Raji (cell line): ENCODE measurements around the gene PPOX.

Experiments used
- POLR2A ChIP-seq: IDR thresholded peaks from 2 replicates; pipeline ENCODE4 v1.6.1; 2011; ENCODE audit warnings: low read depth, low read length, control low read depth; ENCODE audit not compliant: insufficient read depth

PPOX gene

DNA sequence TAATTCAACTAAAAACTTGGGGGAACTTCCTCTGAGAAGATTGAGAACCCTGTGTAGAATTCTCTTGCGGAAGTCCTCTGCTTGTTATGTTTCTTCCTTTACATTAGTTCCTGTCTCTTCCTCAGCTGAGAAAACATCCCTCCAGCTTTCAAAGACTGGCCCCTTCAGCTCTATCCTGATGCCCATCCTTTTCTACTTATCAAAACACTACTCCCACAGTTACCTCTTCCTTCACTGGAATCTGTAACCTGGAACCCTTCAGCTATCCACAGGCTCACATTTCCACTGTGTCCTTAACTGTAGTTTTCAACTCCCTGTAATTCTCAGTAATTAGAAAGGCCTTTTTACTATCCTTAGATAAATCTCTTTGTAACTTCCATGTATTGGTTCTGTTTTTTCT lies 27.8 kb upstream of the PPOX start:
- no peak for TF ChIP-seq POLR2A

DNA sequence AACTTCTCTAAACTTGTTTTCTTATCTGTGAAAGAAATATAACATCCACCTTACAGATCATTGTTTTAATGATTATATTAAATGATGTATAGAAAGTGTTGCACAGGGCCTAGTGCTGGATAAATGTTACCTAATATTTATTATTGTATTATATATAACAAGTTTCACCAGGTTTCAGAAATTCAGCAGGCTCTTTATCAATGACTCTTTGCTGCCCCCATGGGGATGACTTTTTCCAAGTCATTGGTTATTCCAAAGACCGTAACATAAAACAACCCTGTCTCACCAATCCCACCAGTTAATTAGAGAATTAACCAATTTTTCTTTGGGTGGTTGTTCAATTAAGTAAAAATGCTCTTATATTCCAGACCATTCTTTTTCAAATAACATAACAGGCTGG lies 26.5 kb upstream of the PPOX start:
- TF ChIP-seq POLR2A, result no peak

DNA sequence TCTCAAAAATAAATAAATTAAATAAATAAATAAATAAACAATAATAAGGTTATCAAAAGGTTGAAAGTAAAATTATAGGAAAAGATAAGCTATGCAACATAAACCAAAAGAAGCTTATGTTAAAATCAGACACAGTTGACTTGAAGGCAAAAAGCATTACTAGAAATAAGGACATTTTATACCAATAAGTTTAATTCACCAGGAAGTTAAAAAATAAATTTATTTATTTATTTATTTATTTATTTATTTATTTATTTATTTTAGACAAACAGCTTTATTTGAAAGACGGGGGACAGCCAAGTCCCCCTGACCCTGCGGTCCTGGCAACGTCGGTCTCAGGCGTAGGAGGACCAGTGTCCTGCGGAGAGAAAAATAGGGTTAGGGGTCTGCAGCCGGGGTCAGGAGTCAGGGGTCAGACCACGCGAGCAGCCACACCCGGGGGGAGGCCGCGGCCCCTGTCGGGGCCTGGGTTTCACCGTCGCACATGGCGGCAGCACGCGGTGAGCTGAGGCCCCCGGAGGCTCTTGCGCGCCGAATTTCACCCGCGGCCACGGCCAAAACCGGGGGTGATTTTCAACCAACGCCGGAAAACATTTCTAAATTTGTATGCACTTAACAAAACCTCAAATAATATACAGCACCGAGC lies 25.3 kb upstream of the PPOX start:
- TF ChIP-seq POLR2A, result no peak

DNA sequence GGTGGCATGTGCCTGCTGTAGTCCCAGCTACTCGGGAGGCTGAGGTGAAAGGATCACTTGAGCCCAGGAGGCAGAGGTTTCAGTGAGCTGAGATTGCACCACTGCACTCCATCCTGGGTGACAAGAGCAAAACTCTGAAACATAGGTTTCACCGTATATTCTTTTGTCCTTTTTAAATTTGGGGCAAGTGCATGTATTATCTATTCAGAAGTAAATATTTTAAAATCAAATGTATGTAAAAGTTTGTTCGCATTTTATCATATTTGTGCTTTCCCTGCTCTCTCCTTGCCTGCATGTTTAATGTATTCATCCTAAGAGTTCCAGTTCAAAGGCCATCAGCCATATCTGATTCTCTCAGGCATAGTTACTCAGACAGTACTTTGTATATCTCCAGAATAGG lies 20.4 kb upstream of the PPOX start:
- no peak for TF ChIP-seq POLR2A

DNA sequence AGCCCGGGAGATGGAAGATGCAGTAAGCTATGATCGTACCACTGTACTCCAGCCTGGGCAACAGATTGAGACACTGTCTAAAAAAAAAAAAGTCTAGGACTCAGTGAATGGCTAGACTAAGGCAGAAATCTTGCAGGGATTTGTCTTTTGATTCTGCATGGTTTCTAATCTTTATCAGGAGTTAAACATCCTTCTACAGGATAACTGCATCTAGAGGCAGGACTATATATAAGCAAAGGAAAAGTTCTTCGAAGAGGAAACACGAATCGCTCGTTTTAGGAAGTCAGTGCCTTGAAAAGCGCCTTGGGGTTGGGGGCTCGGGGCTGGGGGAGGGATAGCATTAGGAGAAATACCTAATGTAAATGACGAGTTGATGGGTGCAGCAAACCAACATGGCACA lies 13.1 kb upstream of the PPOX start:
- TF ChIP-seq POLR2A, result no peak

DNA sequence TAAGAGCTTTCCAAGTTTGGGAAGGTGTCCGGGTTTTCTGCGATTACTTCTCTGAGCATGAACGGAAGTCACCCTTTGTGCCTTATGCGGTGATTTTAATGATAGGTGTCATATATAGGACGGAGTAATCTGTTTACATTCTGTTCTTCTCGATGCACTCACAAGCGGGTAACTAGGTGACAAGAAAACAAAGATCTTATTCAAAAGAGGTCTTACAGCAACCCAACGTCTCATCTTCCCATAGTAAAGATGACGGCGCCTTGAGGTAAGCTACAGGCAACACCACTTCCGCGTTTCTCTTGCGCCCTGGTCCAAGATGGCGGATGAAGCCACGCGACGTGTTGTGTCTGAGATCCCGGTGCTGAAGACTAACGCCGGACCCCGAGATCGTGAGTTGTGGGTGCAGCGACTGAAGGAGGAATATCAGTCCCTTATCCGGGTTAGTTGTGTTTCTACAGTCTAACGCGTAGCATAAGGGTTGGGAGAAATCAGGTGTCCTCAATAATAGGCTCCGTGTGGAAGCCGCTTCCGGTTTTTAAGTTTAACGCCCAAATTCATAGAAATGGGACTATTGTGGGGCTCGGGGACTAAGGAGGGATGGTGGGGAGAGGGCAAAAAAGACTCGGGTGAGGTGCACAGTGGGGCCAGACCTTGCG lies 12.4 kb upstream of the PPOX start, which contains the start of gene UFC1:
TSS of gene UFC1 (plus strand) at position 297 of the 656 bp plus-strand sequence. CDS start at position 317, 20 bp downstream.
- TF ChIP-seq POLR2A, result peak; percentile 87

DNA sequence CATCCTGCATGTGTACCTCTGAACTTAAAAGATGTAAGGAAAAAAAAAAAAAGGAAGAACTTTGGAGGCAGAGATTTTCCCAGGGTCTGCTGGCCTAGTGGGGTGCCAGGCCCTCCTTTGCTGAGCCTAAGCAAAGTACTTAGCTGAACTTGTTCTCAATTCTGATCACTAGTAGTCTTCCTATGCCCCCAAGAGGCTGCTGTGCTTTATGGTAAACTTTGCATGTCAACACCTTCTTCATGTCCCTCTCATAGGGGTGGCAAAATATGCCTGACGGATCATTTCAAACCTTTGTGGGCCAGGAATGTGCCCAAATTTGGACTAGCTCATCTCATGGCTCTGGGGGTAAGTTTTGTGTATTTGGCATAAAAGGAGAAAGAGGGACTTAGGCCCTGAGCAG lies 8.4 kb upstream of the PPOX start:
- no peak for TF ChIP-seq POLR2A

DNA sequence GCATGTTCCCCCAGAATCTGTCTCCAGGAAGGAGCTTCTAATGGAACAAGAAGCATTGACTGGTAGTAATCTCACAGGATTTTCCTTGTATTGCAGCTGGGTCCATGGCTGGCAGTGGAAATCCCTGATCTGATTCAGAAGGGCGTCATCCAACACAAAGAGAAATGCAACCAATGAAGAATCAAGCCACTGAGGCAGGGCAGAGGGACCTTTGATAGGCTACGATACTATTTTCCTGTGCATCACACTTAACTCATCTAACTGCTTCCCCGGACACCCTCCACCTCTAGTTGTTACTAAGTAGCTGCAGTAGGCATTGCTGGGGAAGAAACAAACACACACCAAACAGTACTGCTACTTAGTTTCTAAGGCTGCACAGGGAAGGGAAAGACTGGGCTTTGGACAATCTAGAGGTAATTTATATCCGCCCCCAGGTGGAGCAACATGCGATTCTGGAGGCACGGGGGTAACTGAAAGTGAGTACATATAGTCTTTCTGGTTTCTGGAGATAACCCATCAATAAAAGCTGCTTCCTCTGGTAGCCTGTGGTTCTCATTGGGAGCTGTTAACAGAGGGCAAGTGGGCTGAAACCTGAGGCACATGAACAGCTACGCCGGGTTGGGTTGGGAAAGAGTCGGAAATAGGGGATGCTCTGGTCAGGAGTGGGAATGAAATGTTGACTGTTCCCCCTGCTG lies 7.8 kb upstream of the PPOX start:
- no peak for TF ChIP-seq POLR2A

DNA sequence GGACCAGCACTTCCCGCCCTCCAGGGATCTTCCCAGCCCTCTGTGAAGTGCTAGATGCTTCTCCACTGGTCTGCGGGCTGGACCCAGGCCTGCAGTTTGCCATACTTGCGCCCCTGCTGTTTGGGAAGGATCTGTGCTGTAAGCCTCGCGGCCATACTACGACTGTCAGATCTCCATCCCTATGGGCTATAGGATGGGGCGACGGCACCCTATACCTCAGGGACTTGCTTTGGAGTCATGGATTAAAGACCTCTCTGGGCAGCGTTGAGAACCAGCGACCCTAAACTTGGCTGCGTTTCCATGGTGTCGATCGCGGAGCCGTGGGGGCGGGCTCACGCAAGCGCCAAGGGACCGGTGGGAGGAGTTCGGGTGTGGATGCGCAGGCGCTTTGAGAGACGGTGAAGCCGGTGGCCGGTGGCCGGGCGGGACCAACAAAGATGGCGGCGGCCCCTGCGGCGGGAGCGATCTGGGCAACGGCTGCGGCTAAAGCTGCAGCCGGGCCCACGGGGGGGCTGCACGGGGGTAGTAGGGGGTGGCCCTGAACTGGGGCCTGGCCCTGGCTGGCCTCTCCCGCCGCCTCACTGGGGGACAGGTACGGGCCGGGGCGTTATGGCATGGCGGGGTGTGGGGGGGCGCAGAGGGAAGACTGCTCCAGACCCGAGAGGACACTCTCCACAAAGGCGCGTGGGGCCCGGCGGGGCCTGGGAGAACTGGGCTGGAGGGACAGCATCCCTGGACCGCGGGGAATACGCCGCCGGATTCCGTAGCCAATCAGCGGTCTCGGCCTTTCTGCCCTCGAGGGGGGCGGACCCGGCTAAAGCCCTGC lies 6.9 kb upstream of the PPOX start, which contains the start of gene USP21:
TSS of gene USP21 (plus strand) at position 414 of the 826 bp plus-strand sequence. CDS start 1,141 bp downstream, outside the sequence.
- TF ChIP-seq POLR2A, result peak; percentile 69

DNA sequence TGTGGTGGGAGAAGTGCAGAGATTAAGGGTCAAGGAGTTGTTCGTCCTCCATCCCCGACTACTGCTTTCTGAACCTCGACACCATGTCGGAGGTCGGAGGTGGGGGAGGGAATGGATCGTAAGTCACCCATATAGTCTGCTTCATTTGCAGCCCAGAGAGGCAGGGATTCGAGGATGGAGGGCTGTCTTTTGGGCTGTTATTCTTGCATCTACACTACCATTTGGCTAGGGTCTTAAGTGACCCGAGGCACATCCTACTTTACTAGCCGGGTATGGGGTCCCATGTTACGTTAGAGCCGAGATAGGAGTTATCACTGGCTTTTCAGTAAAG lies 6.3 kb upstream of the PPOX start:
- no peak for TF ChIP-seq POLR2A

DNA sequence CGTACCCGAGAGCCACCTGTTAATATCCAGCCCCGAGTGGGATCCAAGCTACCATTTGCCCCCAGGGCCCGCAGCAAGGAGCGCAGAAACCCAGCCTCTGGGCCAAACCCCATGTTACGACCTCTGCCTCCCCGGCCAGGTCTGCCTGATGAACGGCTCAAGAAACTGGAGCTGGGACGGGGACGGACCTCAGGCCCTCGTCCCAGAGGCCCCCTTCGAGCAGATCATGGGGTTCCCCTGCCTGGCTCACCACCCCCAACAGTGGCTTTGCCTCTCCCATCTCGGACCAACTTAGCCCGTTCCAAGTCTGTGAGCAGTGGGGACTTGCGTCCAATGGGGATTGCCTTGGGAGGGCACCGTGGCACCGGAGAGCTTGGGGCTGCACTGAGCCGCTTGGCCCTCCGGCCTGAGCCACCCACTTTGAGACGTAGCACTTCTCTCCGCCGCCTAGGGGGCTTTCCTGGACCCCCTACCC lies 5.5 kb upstream of the PPOX start:
- no peak for TF ChIP-seq POLR2A

DNA sequence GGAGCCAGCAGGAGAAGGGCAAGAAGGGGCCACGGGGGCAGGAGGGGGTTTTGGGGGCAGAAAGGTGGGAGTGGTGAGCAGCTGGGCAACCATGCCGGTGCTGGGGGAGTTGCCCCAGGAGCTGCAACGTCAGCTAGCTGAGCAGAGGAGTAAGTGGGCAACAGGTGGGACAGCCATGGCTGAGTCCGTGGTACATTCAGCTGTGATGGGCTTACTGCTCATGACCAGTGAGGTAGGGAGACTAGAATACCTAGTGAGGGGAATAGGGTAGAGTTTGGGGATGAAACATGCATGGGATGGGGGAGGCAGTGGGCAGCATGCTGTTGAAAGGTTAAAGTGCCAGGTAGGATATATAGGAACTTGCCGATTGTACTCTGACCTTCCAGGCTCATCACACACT lies 4.6 kb upstream of the PPOX start:
- TF ChIP-seq POLR2A, result no peak

DNA sequence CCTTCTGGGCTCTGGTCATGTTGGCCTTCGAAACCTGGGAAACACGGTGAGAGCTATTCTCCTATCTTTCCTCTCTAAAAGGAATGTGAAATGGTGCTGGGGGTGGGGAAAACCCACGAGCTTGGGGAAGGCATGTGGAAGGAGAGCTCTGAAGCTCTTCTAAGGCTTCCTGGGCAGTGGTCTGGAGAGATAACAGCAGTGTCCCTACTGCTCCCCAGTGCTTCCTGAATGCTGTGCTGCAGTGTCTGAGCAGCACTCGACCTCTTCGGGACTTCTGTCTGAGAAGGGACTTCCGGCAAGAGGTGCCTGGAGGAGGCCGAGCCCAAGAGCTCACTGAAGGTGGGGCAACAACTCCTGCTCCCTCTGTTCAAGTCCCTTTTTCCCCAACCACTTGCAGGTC lies 4.2 kb upstream of the PPOX start:
- no peak for TF ChIP-seq POLR2A

DNA sequence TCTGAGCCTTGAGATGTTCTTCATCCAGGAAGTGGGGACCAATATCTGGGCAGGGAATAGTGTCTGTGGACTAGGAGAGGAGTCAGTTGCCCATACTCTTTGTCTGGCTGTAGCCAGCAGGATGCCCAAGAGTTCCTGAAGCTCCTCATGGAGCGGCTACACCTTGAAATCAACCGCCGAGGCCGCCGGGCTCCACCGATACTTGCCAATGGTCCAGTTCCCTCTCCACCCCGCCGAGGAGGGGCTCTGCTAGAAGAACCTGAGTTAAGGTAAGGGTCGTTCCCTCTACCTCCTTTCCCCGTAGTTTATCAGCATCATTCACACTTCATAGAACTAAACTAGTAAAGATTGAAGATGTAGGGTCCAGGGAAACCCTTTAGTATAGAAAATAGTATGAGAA lies 3.4 kb upstream of the PPOX start:
- no peak for TF ChIP-seq POLR2A

DNA sequence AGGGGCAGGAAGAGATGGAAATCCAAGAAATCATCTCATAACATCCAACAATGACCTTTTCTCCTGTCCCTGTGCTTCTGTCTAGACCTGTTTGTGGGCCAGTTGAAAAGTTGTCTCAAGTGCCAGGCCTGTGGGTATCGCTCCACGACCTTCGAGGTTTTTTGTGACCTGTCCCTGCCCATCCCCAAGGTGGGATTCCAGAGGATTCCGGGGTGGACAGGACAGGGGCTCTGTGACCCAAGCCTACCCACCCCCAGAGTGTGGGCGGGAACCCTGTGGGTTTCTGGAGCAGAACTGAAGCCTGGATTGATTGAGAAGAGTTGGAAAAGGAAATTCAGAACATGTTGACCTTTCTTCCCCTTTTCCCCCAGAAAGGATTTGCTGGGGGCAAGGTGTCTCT lies 2.4 kb upstream of the PPOX start:
- TF ChIP-seq POLR2A, result no peak
